Measurements from ENCODE around the gene DIAPH2. TPM values are rescaled to one million over a fixed set of nuclear protein-coding genes. Genes with fewer than 3 reads are reported as not detected.

Gene DIAPH2
- total and polyA plus RNA-seq, 4 donors = 7.2 to 57.6 (median 15.5) TPM

DNA sequence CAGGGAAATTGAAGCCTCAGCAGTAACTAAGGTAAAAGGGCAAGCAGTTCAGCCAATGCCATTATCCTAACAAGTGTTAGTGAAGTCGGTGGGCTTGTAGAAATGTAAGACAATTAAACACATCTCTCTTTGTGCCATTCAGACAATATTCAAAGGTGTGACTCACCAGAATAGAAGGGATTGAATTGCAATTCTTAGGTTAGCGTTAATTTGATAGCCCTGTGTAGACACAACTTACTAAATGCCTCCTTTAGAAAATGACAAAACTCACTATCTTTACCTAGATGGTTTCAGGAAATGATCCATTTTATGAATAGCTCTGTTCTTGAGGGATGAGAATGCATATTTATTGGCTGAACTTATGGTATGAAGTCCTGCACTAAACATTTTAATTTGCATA is 234.2 kb downstream of the DIAPH2 start:
- DNase-seq = no peak
- H3K9me3 ChIP-seq (ENCODE audit: control insufficient read depth in 4 of 4, insufficient read depth in 3 of 4, low read length in 3 of 4) = no peaks in the 10 kb centered on the region
- WGBS, 2 donors = 87 to 97% methylated on average over 2 of the region's 2 CpGs

DNA sequence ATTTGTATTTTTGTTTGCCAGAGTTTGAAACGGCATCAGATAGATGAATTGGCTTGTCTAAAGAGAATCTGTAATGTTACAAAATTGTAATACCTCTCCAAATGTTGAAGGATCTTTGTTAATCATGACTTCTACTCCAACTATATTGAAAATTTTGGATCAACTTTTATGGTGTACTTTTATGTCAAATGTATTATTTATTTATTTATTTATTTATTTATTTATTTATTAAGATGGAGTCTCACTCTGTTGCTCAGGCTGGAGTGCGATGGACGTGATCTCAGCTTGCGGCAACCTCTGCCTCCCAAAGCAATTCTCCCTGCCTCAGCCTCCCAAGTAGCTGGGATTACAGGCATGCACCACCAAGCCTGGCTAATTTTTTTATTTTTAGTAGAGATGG is 235.0 kb downstream of the DIAPH2 start:
- DNase-seq = no peak
- TF ChIP-seq, protein P1, sequence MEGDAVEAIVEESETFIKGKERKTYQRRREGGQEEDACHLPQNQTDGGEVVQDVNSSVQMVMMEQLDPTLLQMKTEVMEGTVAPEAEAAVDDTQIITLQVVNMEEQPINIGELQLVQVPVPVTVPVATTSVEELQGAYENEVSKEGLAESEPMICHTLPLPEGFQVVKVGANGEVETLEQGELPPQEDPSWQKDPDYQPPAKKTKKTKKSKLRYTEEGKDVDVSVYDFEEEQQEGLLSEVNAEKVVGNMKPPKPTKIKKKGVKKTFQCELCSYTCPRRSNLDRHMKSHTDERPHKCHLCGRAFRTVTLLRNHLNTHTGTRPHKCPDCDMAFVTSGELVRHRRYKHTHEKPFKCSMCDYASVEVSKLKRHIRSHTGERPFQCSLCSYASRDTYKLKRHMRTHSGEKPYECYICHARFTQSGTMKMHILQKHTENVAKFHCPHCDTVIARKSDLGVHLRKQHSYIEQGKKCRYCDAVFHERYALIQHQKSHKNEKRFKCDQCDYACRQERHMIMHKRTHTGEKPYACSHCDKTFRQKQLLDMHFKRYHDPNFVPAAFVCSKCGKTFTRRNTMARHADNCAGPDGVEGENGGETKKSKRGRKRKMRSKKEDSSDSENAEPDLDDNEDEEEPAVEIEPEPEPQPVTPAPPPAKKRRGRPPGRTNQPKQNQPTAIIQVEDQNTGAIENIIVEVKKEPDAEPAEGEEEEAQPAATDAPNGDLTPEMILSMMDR (IDR thresholded peaks at IDR 0.05; ENCODE audit: control extremely low read depth, extremely low read depth) = no peak
- WGBS, 2 donors = 91 to 97% methylated on average over 4 of the region's 4 CpGs
- Histone ChIP-seq H3K9ac (ENCODE audit: insufficient read depth in 1 of 2, low read length in 2 of 2) (no peak overlapping the region), H3K27ac (ENCODE audit: low read depth in 1 of 2, low read length in 1 of 2) (no peak overlapping the region), H3K4me3 (no peak overlapping the region), H3K9me3 (ENCODE audit: control insufficient read depth in 4 of 4, insufficient read depth in 3 of 4, low read length in 3 of 4) (no peaks in the 10 kb centered on the region), H3K4me1 (ENCODE audit: control insufficient read depth in 5 of 5, insufficient read depth in 5 of 5, low read length in 5 of 5) (no peaks in the 10 kb centered on the region), H3K36me3 (ENCODE audit: control insufficient read depth in 4 of 4, insufficient read depth in 4 of 4, low read length in 4 of 4) (peaks cover 0 to 2% (median 0%) of the 10 kb centered on the region in 4 donors), H3K27me3 (ENCODE audit: control insufficient read depth in 3 of 3, insufficient read depth in 3 of 3, low read length in 2 of 3) (peaks cover 0 to 26% (median 12%) of the 10 kb centered on the region in 3 donors)
- no peak for ATAC-seq (ENCODE audit: insufficient read depth, low FRiP score)

More for the DNA sequence above, 234.2 kb downstream of the DIAPH2 start:
- ATAC-seq (ENCODE audit: insufficient read depth, low FRiP score) = no peak
- TF ChIP-seq, protein P1 (IDR thresholded peaks at IDR 0.05; ENCODE audit: control extremely low read depth, extremely low read depth) = no peak
- H3K27me3 ChIP-seq (ENCODE audit: control insufficient read depth in 3 of 3, insufficient read depth in 3 of 3, low read length in 2 of 3) = peaks cover 0 to 26% (median 9%) of the 10 kb centered on the region in 3 donors
- no peak overlapping the region for H3K9ac ChIP-seq (ENCODE audit: insufficient read depth in 1 of 2, low read length in 2 of 2)
- H3K27ac ChIP-seq (ENCODE audit: low read depth in 1 of 2, low read length in 1 of 2) = no peak overlapping the region
- peaks cover 0 to 2% (median 0%) of the 10 kb centered on the region in 4 donors for H3K36me3 ChIP-seq (ENCODE audit: control insufficient read depth in 4 of 4, insufficient read depth in 4 of 4, low read length in 4 of 4)
- no peaks in the 10 kb centered on the region for H3K4me1 ChIP-seq (ENCODE audit: control insufficient read depth in 5 of 5, insufficient read depth in 5 of 5, low read length in 5 of 5)
- no peak overlapping the region for H3K4me3 ChIP-seq

DNA sequence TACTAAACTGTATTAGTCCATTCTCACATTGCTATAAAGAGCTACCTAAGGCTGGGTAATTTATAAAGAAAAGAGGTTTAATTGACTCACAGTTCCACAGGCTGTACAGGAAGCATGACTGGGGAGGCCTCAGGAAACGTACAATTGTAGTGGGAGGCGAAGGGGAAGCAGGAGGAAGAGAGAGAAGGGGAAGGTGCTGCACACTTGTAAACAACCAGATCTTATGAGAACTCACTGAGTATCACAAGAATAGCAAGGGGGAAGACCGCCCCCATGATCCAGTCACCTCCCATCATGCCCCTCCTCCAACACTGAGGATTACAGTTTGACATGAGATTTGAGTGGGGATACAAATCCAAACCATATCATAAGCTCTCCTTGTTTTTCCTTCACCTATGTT is 239.9 kb downstream of the DIAPH2 start:
- Histone ChIP-seq H3K9me3 (ENCODE audit: control insufficient read depth in 4 of 4, insufficient read depth in 3 of 4, low read length in 3 of 4) (no peaks in the 10 kb centered on the region), H3K4me3 (no peak overlapping the region), H3K27me3 (ENCODE audit: control insufficient read depth in 3 of 3, insufficient read depth in 3 of 3, low read length in 2 of 3) (peaks cover 0 to 27% (median 13%) of the 10 kb centered on the region in 3 donors), H3K27ac (ENCODE audit: low read depth in 1 of 2, low read length in 1 of 2) (no peak overlapping the region), H3K9ac (ENCODE audit: insufficient read depth in 1 of 2, low read length in 2 of 2) (no peak overlapping the region), H3K36me3 (ENCODE audit: control insufficient read depth in 4 of 4, insufficient read depth in 4 of 4, low read length in 4 of 4) (no peaks in the 10 kb centered on the region), H3K4me1 (ENCODE audit: control insufficient read depth in 5 of 5, insufficient read depth in 5 of 5, low read length in 5 of 5) (no peaks in the 10 kb centered on the region)
- TF ChIP-seq, protein P1 (IDR thresholded peaks at IDR 0.05; ENCODE audit: control extremely low read depth, extremely low read depth) = no peak
- ATAC-seq (ENCODE audit: insufficient read depth, low FRiP score) (no peak), DNase-seq (no peak)
- 44 to 52% methylated on average over 3 of the region's 3 CpGs for WGBS, 2 donors

DNA sequence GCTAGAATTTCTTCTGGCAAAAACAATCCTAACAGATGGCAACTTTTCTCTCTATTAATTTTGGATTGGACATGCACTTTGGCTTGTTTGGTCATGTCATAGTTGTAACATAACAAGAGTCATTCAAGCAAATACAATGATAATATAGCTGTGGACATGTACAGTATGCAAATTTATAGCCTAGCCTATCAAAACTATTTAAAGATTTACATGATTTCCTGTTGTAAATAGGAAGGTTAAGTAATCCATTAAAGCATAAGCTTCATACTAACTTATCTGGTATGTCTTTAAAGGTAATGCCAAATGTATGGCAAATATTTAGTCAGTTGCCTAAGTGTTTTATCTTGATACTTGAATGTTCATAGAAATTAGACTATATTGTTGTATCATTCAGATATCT is 244.4 kb downstream of the DIAPH2 start:
- H3K27me3 ChIP-seq (ENCODE audit: control insufficient read depth in 3 of 3, insufficient read depth in 3 of 3, low read length in 2 of 3) = peaks cover 0 to 18% (median 4%) of the 10 kb centered on the region in 3 donors
- no peaks in the 10 kb centered on the region for H3K4me1 ChIP-seq (ENCODE audit: control insufficient read depth in 5 of 5, insufficient read depth in 5 of 5, low read length in 5 of 5)
- no peak overlapping the region for H3K9ac ChIP-seq (ENCODE audit: insufficient read depth in 1 of 2, low read length in 2 of 2)
- no peak overlapping the region for H3K27ac ChIP-seq (ENCODE audit: low read depth in 1 of 2, low read length in 1 of 2)
- H3K4me3 ChIP-seq = no peak overlapping the region
- no peaks in the 10 kb centered on the region for H3K36me3 ChIP-seq (ENCODE audit: control insufficient read depth in 4 of 4, insufficient read depth in 4 of 4, low read length in 4 of 4)
- DNase-seq (no peak), ATAC-seq (ENCODE audit: insufficient read depth, low FRiP score) (no peak)
- no peaks in the 10 kb centered on the region for H3K9me3 ChIP-seq (ENCODE audit: control insufficient read depth in 4 of 4, insufficient read depth in 3 of 4, low read length in 3 of 4)
- TF ChIP-seq, protein P1 (IDR thresholded peaks at IDR 0.05; ENCODE audit: control extremely low read depth, extremely low read depth) = no peak
